Gastroesophageal sphincter (tissue), 3 donors: Measurements from ENCODE around the gene TUFM.

Experiments
- CTCF ChIP-seq, 4 experiments: fragments of 200-600 bp in 2 of 4; fragments of 450-650 bp in 2 of 4; sonication (generic) in 1 of 4; IDR thresholded peaks; one replicate each; pipeline ENCODE4 v1.5.1; 2017 to 2019; ENCODE audit warnings: antibody characterized with exemption in 4 of 4, mild to moderate bottlenecking in 2 of 4, moderate library complexity in 2 of 4
- POLR2A ChIP-seq, 2 donors: fragments of 450-650 bp; IDR thresholded peaks; one replicate each; pipeline ENCODE4 v1.6.1; 2017; ENCODE audit warnings: antibody characterized with exemption in 2 of 2, mild to moderate bottlenecking in 2 of 2, moderate library complexity in 1 of 2
- POLR2AphosphoS5 ChIP-seq: sonication (generic); formaldehyde crosslinking; IDR thresholded peaks from one replicate; pipeline ENCODE4 v1.6.1; 2017; ENCODE audit warnings: antibody characterized with exemption

- no peak for TF ChIP-seq POLR2A (IDR thresholded peaks at IDR 0.05)
- no peak for TF ChIP-seq CTCF (IDR thresholded peaks at IDR 0.05)
- no peak for TF ChIP-seq POLR2AphosphoS5
These were observed 19.0 kb upstream of the TUFM start for GRCh38 chr16:28865001-28865688.
